ENCODE results near the gene SLC44A5. TPM values are rescaled to one million over a fixed set of nuclear protein-coding genes. Genes with fewer than 3 reads are reported as not detected.

SLC44A5 gene
- total RNA-seq, 4 donors from 2014 or later: 0.15 to 0.58 TPM; not detected in 2

GRCh38 chr1:75472971-75473603, 137.8 kb downstream of the SLC44A5 start:
- no peak overlapping the region for H3K4me3 ChIP-seq
- H3K27ac ChIP-seq: no peak overlapping the region
- ATAC-seq (no peak), DNase-seq (no peak)
- H3K36me3 ChIP-seq: no peaks in the 10 kb centered on the region
- in situ Hi-C loops (cut with MboI; ENCODE audit: low sequenced_read_pairs in 4 of 4) (no loop called here), intact Hi-C loops (cut with DNase I; ENCODE audit: low total_unique reads) (no loop called here)
- peaks cover 0 to 5% of the 10 kb centered on the region in 2 donors for H3K4me1 ChIP-seq
- TF ChIP-seq CTCF (IDR thresholded peaks at IDR 0.05 in 4 of 5, conservative IDR thresholded peaks at IDR 0.05 in 1 of 5): no peak
- no peak for TF ChIP-seq POLR2A (IDR thresholded peaks at IDR 0.05)
- H3K27me3 ChIP-seq: no peaks in the 10 kb centered on the region
- no peaks in the 10 kb centered on the region for H3K9me3 ChIP-seq

GRCh38 chr1:75472089-75472970, 138.6 kb downstream of the SLC44A5 start:
- Histone ChIP-seq H3K27me3 (no peaks in the 10 kb centered on the region), H3K4me3 (no peak overlapping the region), H3K27ac (no peak overlapping the region), H3K4me1 (peaks cover 0 to 5% of the 10 kb centered on the region in 2 donors), H3K9me3 (no peaks in the 10 kb centered on the region), H3K36me3 (no peaks in the 10 kb centered on the region)
- in situ Hi-C loops (cut with MboI; ENCODE audit: low sequenced_read_pairs in 4 of 4) (no loop called here), intact Hi-C loops (cut with DNase I; ENCODE audit: low total_unique reads) (no loop called here)
- no peak for DNase-seq
- ATAC-seq: no peak
- TF ChIP-seq POLR2A (IDR thresholded peaks at IDR 0.05) (no peak), CTCF (IDR thresholded peaks at IDR 0.05 in 4 of 5, conservative IDR thresholded peaks at IDR 0.05 in 1 of 5) (no peak)

DNA sequence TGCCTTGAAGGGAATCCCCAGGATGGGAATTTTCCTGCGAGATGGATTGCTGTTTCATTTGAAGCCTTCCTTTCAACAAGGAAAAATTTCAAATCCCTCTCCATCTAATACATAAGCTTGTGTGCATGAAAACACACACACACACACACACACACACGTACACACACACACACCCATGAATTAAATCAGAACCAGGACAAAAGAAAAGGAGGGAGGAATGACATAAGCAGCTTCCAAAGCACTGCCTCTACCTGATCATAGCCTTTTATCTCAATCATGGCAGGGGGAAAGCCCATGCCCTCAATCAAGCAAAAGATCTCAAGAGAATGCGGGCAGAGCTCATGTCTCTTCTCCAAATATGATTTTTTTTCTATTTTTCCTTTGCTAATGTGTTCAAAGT, 139.7 kb downstream of the SLC44A5 start:
- Histone ChIP-seq H3K4me3 (no peak overlapping the region), H3K9me3 (no peaks in the 10 kb centered on the region), H3K27me3 (no peaks in the 10 kb centered on the region), H3K27ac (no peak overlapping the region), H3K36me3 (no peaks in the 10 kb centered on the region), H3K4me1 (peaks cover 0 to 5% of the 10 kb centered on the region in 2 donors)
- intact Hi-C loops (cut with DNase I; ENCODE audit: low total_unique reads) (no loop called here), in situ Hi-C loops (cut with MboI; ENCODE audit: low sequenced_read_pairs in 4 of 4) (no loop called here)
- no peak for ATAC-seq
- no peak for TF ChIP-seq POLR2A (IDR thresholded peaks at IDR 0.05)
- no peak for TF ChIP-seq CTCF (IDR thresholded peaks at IDR 0.05 in 4 of 5, conservative IDR thresholded peaks at IDR 0.05 in 1 of 5)
- DNase-seq: no peak

DNA sequence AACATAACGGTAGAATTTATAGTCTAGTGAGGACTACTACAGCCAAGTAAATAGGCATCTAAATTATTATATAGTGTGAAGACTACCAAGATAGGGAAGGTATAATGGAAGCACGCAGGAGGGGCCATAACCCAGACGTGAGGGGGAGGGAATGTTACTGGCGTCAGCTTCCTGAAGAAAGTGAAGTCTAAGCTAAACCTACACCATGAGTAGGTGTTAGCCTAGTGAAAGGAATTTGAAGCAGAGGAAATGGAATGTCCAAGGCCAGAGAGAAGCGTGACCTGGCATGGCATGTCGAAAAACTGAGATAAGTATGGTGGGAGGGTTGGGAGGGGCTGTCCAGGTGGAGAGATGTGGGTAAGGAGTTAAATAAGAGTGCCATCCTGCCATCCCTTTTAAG, 140.5 kb downstream of the SLC44A5 start:
- ATAC-seq (no peak), DNase-seq (no peak)
- no peaks in the 10 kb centered on the region for H3K27me3 ChIP-seq
- no peak overlapping the region for H3K27ac ChIP-seq
- H3K9me3 ChIP-seq: no peaks in the 10 kb centered on the region
- in situ Hi-C loops (cut with MboI; ENCODE audit: low sequenced_read_pairs in 4 of 4): no loop called here
- no peak overlapping the region for H3K4me3 ChIP-seq
- TF ChIP-seq CTCF (IDR thresholded peaks at IDR 0.05 in 4 of 5, conservative IDR thresholded peaks at IDR 0.05 in 1 of 5) (no peak), POLR2A (IDR thresholded peaks at IDR 0.05) (no peak)
- H3K36me3 ChIP-seq: no peaks in the 10 kb centered on the region
- peaks cover 0 to 5% of the 10 kb centered on the region in 2 donors for H3K4me1 ChIP-seq
- intact Hi-C loops (cut with DNase I; ENCODE audit: low total_unique reads): no loop called here
